Measurements from ENCODE around the gene SPINDOC.
A peak's percentile ranks its signal among the peaks of the same experiment; 100 is the strongest.
"Not testable (repeated sequence)": the region's sequence is repeated elsewhere in the genome, so short reads cannot be mapped to it uniquely, and the experiment has no call there.

Gene SPINDOC

DNA sequence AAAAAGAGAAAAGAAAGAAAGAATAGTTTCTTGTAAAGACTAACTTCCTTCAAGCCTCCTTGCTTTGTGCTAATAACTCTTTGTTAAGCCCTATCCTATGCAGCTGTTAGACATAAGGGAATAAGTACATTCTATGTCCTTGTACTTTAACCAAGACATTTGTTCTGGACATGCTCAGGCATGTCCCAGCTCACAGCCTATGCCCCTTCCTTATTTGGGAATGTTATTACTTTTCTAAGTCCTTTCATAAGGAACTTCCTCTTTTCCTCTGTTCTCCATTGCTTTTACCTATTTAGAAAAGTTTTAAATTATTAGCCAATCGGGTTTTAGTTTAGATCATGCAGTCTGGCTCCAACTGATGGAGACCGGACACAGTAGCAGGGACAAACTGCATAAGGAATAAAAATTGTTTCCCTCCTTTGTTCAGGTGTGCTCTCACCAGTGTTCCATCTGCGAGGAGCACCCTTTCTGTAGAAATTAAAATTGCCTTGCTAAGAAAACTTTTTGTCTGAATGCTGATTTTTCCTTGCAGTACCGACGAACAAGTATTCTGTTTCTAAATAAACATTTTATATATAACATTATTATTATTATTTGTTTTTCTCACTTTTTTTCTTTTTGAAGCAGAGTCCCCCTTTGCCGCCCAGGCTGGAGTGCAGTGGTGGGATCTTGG, 21.6 kb upstream of the SPINDOC start:
- DNase-seq: no peak

- DNase-seq: no peak
Observed at GRCh38 chr11:63793161-63793560, 20.1 kb upstream of the SPINDOC start.

DNA sequence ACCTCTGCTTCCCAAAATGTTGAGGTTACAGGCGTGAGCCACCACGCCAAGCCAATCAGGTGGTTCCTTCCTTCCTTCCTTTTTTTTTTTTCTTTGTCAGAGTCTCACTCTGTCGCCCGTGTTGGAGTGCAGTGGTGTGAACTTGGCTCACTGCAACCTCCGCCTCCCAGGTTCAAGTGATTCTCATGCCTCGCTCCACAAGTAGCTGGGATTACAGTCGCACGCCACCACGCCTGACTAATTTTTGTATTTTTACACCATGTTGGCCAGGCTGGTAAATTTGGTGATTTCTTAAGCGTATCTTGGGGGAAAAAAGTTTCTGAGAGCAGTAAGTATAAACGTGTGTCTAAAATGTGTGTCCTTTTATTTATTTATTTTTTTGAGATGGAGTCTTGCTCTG, 18.2 kb upstream of the SPINDOC start:
- no peak for DNase-seq

GRCh38 chr11:63800921-63801320, 12.3 kb upstream of the SPINDOC start:
- no peak for DNase-seq

- no peak for DNase-seq
Observed at GRCh38 chr11:63802637-63803414, 10.4 kb upstream of the SPINDOC start.

- no peak for DNase-seq
Observed at GRCh38 chr11:63804259-63804658, 9.0 kb upstream of the SPINDOC start.

- no peak for DNase-seq
Observed at GRCh38 chr11:63805844-63806415, 7.3 kb upstream of the SPINDOC start.

DNA sequence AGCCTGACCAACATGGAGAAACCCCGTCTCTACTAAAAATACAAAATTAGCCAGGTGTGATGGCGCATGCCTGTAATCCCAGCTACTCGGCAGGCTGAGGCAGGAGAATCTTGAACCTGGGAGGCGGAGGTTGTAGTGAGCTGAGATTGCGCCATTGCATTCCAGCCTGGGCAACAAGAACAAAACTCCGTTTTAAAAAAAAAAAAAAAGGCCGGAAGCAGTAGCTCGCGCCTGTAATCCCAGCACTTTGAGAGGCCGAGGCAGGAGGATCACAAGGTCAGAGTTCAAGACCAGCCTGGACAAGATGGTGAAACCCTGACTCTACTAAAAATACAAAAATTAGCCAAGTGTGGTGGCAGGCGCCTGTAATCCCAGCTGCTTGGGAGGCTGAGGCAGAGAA, 2.9 kb upstream of the SPINDOC start:
- DNase-seq: not testable (repeated sequence)

DNA sequence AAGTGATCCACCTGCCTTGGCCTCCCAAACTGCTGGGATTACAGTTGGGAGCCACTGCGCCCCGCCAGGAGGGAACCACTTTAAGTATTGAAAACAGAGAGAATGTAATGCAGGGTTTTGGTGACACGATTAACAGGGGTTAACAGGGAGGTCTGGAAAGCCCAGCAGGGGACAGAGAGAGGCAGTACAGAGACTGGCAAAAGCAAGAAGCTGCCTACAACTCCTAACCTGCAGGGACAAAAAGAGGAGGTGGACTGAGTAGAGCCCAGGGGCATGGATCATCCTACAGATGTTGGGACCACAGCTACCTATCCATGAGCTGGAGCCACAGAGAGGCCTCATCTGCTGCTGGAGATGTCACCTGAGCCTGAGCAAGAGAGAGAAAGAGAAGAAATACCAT, 1.7 kb upstream of the SPINDOC start:
- no peak for DNase-seq

- DNase-seq: peak; percentile 39
Observed at GRCh38 chr11:63813563-63814382, 517 bp downstream of the SPINDOC start.

- no peak for DNase-seq
Observed at GRCh38 chr11:63814383-63814736, 1.1 kb downstream of the SPINDOC start.

DNA sequence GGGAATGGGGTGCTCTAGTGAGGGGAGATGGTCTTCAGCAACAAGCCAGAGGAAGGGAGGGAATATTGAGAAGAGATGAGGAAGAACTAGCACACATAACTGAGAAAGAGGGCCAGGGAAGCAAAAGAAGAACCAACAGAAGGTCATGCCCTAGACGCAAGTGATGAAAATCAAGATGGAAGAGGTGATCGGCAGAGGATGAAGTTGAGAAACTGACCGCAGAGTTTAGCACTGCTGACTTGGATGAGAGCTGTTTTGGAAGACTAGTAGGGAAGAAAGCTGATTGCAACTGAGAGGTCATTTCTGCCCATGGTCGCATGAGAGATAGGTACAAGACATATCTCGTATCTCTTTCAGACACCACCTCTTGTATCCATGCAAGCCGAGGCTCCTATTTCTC, 2.9 kb downstream of the SPINDOC start:
- no peak for DNase-seq

DNA sequence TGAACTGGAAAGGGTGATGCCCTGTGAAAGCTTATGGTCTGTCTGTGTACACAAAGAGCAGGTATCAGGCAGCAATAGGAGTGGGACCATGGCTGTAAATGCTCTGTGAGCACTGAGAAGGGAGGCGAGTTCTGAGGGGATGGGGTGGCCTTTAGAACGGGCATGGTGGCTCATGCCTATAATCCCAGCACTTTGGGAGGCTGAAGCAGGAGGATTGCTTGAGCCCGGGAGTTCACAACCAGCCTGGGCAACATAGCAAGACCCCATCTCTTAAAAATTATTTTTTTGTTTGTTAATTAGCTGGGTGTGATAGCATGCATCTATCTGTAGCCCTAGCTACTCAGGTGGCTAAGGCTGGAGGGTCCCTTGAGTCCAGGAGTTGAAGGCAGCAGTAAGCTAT, 3.5 kb downstream of the SPINDOC start:
- no peak for DNase-seq

DNA sequence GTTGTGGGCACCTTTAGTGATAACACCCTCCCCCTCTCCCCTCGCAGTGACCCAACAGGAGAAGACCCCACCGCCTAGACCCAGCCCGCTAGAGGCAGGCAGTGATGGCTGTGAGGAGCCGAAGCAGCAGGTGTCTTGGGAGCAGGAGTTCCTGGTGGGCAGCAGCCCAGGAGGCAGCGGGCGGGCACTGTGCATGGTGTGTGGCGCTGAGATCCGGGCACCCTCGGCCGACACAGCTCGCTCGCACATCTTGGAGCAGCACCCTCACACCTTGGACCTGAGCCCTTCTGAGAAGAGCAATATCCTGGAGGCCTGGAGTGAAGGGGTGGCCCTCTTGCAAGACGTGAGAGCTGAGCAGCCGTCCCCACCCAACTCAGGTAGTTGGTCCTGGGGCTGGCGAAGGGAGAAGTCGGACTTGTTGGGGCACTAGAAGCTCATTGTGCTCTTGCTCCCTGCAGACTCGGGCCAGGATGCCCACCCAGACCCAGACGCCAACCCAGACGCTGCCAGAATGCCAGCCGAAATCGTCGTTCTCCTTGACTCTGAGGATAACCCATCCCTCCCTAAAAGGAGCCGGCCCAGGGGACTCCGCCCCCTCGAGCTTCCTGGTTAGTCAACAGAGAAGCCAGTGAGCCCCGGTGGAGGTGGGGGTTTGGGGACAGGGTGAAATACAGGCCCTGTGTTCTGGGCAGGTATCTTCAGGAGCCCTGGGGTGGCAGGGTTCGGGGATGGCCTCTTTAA, 4.7 kb downstream of the SPINDOC start:
- DNase-seq: no peak

GRCh38 chr11:63818609-63819008, 5.4 kb downstream of the SPINDOC start:
- DNase-seq: no peak

GRCh38 chr11:63821411-63821810, 8.2 kb downstream of the SPINDOC start:
- DNase-seq: no peak

DNA sequence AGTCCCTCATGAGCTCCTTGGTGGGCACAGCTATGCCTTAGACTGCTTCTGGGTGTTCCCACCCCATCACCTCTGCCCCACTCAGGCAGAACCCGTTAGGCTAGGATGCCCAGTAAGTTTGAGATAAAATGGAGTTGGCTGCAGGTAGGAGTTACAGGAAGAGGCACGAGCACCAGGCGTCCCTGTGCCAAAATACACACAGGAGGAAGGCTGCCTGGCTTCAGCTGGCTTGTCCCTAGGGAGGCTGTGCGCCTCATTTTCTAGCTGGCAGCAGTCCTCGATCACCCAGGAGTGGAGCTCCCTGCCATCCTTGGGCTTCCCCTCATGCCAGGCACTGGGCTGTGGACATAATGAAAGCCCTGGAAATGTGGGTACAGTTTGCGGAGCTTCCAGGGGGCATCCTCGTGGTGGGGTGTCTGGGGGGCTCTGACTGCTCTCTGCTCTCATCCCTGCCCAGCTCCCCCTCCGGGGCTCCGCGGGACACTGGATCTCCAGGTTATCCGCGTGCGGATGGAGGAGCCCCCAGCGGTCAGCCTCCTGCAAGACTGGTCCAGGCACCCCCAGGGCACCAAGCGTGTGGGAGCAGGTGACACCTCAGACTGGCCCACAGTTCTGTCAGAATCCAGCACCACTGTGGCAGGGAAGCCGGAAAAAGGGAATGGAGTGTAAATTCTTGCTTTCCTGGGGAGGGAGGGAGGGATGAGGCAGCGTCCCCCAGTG, 13.4 kb downstream of the SPINDOC start:
- DNase-seq: no peak

DNA sequence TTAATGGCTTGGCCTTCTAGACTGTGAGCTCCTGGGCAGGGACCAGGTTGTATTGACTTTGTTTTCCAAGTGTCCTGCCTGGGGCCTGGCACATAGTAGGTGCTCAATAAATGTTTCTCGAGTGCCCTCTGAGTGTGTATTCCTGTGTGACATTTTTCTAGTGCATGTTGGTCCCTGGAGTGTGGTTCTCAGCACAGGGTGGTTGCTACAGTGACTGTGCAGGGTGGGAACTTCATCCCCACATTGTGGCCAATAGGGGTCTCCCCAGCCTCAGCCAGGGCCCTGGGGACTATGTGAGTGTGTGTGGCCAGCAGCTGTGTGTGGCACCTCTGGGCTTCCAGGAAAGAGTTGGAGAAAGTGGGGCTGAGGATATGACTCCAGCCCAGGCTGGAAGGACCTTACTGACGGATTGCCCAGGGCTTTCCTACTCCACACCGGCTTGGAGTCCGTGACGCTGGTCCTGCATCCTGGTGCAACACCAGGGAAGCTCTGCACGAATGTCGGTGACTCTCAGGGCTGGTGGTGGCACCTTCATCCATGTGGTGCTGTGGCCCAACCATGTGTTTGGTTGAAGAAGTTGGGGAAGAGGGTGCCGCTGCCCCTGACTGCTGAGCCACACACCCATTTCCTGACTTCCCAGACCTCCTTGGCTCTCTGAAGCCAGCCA, 16.7 kb downstream of the SPINDOC start:
- no peak for DNase-seq

- no peak for DNase-seq
Observed at GRCh38 chr11:63831326-63831725, 18.1 kb downstream of the SPINDOC start.

- no peak for DNase-seq
Observed at GRCh38 chr11:63832336-63832735, 19.1 kb downstream of the SPINDOC start.

- DNase-seq: no peak
Observed at GRCh38 chr11:63833048-63833447, 19.8 kb downstream of the SPINDOC start.

All from CD4-positive, alpha-beta T cell treated with Interleukin-12 subunit alpha and Interleukin-12 subunit beta, for 1 hour (primary cell).